HG03108 (cell line): ENCODE measurements around the gene OLFML1.
A peak's percentile ranks its signal among the peaks of the same experiment; 100 is the strongest.

Experiments
- ATAC-seq: cut with Tn5 transposase; IDR thresholded peaks from one replicate; pipeline ENCODE4 v1.9.1; 2021; ENCODE audit warnings: moderate library complexity; ENCODE audit not compliant: unreplicated experiment

Gene OLFML1

GRCh38 chr11:7530013-7530640, 44.8 kb downstream of the OLFML1 start:
- no peak for ATAC-seq

- ATAC-seq = no peak
These were observed 45.7 kb downstream of the OLFML1 start for GRCh38 chr11:7531011-7531410.

GRCh38 chr11:7532405-7533145, 47.3 kb downstream of the OLFML1 start:
- ATAC-seq = no peak

- ATAC-seq = peak; percentile 19
These were observed 48.1 kb downstream of the OLFML1 start for GRCh38 chr11:7533199-7534041.

- peak; percentile 53 for ATAC-seq
These were observed 48.7 kb downstream of the OLFML1 start for GRCh38 chr11:7534042-7534378.

GRCh38 chr11:7536100-7536499, 50.8 kb downstream of the OLFML1 start:
- ATAC-seq = no peak

- no peak for ATAC-seq
These were observed 52.0 kb downstream of the OLFML1 start for GRCh38 chr11:7537265-7537664.

- no peak for ATAC-seq
These were observed 52.7 kb downstream of the OLFML1 start for GRCh38 chr11:7538031-7538430.

GRCh38 chr11:7538466-7539454, 53.5 kb downstream of the OLFML1 start:
- ATAC-seq = no peak

GRCh38 chr11:7540830-7541555, 55.7 kb downstream of the OLFML1 start:
- ATAC-seq = no peak

GRCh38 chr11:7543302-7543701, 58.0 kb downstream of the OLFML1 start:
- ATAC-seq = no peak

- ATAC-seq = no peak
These were observed 58.7 kb downstream of the OLFML1 start for GRCh38 chr11:7544021-7544420.

- ATAC-seq = no peak
These were observed 60.3 kb downstream of the OLFML1 start for GRCh38 chr11:7545611-7546010.

GRCh38 chr11:7546324-7546791, 61.1 kb downstream of the OLFML1 start:
- no peak for ATAC-seq

GRCh38 chr11:7547687-7548086, 62.4 kb downstream of the OLFML1 start:
- ATAC-seq = no peak

GRCh38 chr11:7548659-7549274, 63.5 kb downstream of the OLFML1 start:
- peak; percentile 87 for ATAC-seq

GRCh38 chr11:7549681-7550080, 64.4 kb downstream of the OLFML1 start:
- ATAC-seq = no peak

GRCh38 chr11:7551571-7551970, 66.3 kb downstream of the OLFML1 start:
- ATAC-seq = no peak

GRCh38 chr11:7552666-7553065, 67.4 kb downstream of the OLFML1 start:
- ATAC-seq = no peak
